Transverse colon (tissue), 4 donors: ENCODE results near the gene OR12D3.

Source experiments
- POLR2A ChIP-seq: fragments of 450-650 bp; IDR thresholded peaks from one replicate; pipeline ENCODE4 v1.6.1; 2016; ENCODE audit warnings: antibody characterized with exemption, mild to moderate bottlenecking, moderate library complexity
- POLR2AphosphoS5 ChIP-seq, 3 donors: sonication (generic); formaldehyde crosslinking; IDR thresholded peaks; one replicate each; pipeline ENCODE4 v1.6.1; 2016; ENCODE audit warnings: antibody characterized with exemption in 3 of 3
- TF ChIP-seq, protein P1 (sequence below), 5 experiments: fragments of 200-600 bp in 3 of 5; fragments of 450-650 bp in 2 of 5; sonication (generic) in 3 of 5; IDR thresholded peaks; 1 replicate in 2 of 5; 2 replicates in 3 of 5; pipeline ENCODE4 v1.5.1; 2016 to 2017; ENCODE audit warnings: antibody characterized with exemption in 5 of 5, inconsistent platforms in 3 of 5, mild to moderate bottlenecking in 2 of 5, moderate library complexity in 1 of 5

- TF ChIP-seq, protein P1, sequence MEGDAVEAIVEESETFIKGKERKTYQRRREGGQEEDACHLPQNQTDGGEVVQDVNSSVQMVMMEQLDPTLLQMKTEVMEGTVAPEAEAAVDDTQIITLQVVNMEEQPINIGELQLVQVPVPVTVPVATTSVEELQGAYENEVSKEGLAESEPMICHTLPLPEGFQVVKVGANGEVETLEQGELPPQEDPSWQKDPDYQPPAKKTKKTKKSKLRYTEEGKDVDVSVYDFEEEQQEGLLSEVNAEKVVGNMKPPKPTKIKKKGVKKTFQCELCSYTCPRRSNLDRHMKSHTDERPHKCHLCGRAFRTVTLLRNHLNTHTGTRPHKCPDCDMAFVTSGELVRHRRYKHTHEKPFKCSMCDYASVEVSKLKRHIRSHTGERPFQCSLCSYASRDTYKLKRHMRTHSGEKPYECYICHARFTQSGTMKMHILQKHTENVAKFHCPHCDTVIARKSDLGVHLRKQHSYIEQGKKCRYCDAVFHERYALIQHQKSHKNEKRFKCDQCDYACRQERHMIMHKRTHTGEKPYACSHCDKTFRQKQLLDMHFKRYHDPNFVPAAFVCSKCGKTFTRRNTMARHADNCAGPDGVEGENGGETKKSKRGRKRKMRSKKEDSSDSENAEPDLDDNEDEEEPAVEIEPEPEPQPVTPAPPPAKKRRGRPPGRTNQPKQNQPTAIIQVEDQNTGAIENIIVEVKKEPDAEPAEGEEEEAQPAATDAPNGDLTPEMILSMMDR (IDR thresholded peaks at IDR 0.05): no peak
- TF ChIP-seq POLR2AphosphoS5 (IDR thresholded peaks at IDR 0.05) (no peak), POLR2A (no peak)
Measured at GRCh38 chr6:29332676-29333075, 42.4 kb downstream of the OR12D3 start.
